T-helper 1 cell treated with Interleukin-12 subunit alpha and Interleukin-12 subunit beta and Interleukin-4 antibody, amounts not matched to agents 30 μg/mL and 1 μg/mL, for 36 hours (primary cell): ENCODE data around the gene NOX4.

Source experiments
- H3K27ac Mint-ChIP-seq: one replicate; pipeline ENCODE4 v1.8.0; 2021; ENCODE audit warnings: mild to moderate bottlenecking, mixed read lengths
- H3K27me3 Mint-ChIP-seq: one replicate; pipeline ENCODE4 v1.8.0; 2021; ENCODE audit warnings: low read depth, mixed read lengths
- H3K36me3 Mint-ChIP-seq: one replicate; pipeline ENCODE4 v1.8.0; 2021; ENCODE audit warnings: low read depth, mixed read lengths
- H3K4me1 Mint-ChIP-seq: one replicate; pipeline ENCODE4 v1.8.0; 2021; ENCODE audit warnings: low read depth, mixed read lengths
- H3K4me3 Mint-ChIP-seq: one replicate; pipeline ENCODE4 v1.8.0; 2021; ENCODE audit warnings: mild to moderate bottlenecking, moderate library complexity, mixed read lengths
- H3K9me3 Mint-ChIP-seq: one replicate; pipeline ENCODE4 v1.8.0; 2021; ENCODE audit warnings: mixed read lengths

Gene NOX4

GRCh38 chr11:89490981-89491690 is at the start of gene NOX4:
Gene NOX4 (minus strand): TSS chr11:89491375. CDS start chr11:89491246, 129 bp downstream.
- H3K9me3 Mint-ChIP-seq: no peaks in the 10 kb centered on the region
- H3K36me3 Mint-ChIP-seq: no peaks in the 10 kb centered on the region
- no peak within 1 kb of the TSS for H3K4me3 Mint-ChIP-seq
- no peaks in the 10 kb centered on the region for H3K4me1 Mint-ChIP-seq
- H3K27me3 Mint-ChIP-seq: peaks cover 30% of the 10 kb centered on the region
- H3K27ac Mint-ChIP-seq: no peak within 1 kb of the TSS

GRCh38 chr11:89540826-89541225 is 49.7 kb upstream of the NOX4 start:
- Mint-ChIP-seq H3K4me1 (no peaks in the 10 kb centered on the region), H3K27me3 (no peaks in the 10 kb centered on the region), H3K4me3 (no peak overlapping the region), H3K9me3 (peaks cover 4% of the 10 kb centered on the region), H3K36me3 (no peaks in the 10 kb centered on the region), H3K27ac (no peak overlapping the region)

- H3K9me3 Mint-ChIP-seq: peaks cover 4% of the 10 kb centered on the region
These were observed 46.8 kb upstream of the NOX4 start for GRCh38 chr11:89537936-89538335.

DNA sequence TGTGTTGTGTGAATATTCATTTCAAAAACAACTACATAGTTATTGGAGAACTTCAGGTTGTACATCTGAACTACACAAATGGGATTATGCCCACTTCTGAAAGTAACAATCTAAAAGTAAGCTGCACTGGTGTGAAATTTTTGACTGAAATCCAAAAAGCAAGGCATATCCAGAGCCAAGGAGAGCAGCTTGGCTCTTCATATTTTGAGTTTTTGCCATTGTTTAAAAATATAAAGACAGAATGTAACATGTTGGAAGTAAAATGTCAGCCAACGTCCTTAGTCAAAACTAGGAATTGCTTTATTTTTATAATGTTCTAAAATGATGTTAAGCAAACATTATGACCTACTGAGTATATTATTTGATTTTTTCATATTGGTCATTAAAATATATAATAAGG is 45.8 kb upstream of the NOX4 start:
- peaks cover 4% of the 10 kb centered on the region for H3K9me3 Mint-ChIP-seq
- H3K27me3 Mint-ChIP-seq: no peaks in the 10 kb centered on the region
- H3K4me1 Mint-ChIP-seq: no peaks in the 10 kb centered on the region
- no peak overlapping the region for H3K27ac Mint-ChIP-seq
- no peaks in the 10 kb centered on the region for H3K36me3 Mint-ChIP-seq
- no peak overlapping the region for H3K4me3 Mint-ChIP-seq

More at GRCh38 chr11:89537936-89538335, 46.8 kb upstream of the NOX4 start:
- Mint-ChIP-seq H3K27ac (no peak overlapping the region), H3K36me3 (no peaks in the 10 kb centered on the region), H3K27me3 (no peaks in the 10 kb centered on the region), H3K4me1 (no peaks in the 10 kb centered on the region), H3K4me3 (no peak overlapping the region)

- no peaks in the 10 kb centered on the region for H3K4me1 Mint-ChIP-seq
These were observed 44.0 kb upstream of the NOX4 start for GRCh38 chr11:89535221-89535620.

GRCh38 chr11:89529626-89530380 is 38.6 kb upstream of the NOX4 start:
- Mint-ChIP-seq H3K27me3 (no peaks in the 10 kb centered on the region), H3K4me3 (no peak overlapping the region), H3K27ac (no peak overlapping the region), H3K9me3 (no peaks in the 10 kb centered on the region), H3K4me1 (no peaks in the 10 kb centered on the region), H3K36me3 (no peaks in the 10 kb centered on the region)

More at GRCh38 chr11:89535221-89535620, 44.0 kb upstream of the NOX4 start:
- no peak overlapping the region for H3K27ac Mint-ChIP-seq
- no peak overlapping the region for H3K4me3 Mint-ChIP-seq
- no peaks in the 10 kb centered on the region for H3K27me3 Mint-ChIP-seq
- H3K36me3 Mint-ChIP-seq: no peaks in the 10 kb centered on the region
- H3K9me3 Mint-ChIP-seq: peaks cover 4% of the 10 kb centered on the region

DNA sequence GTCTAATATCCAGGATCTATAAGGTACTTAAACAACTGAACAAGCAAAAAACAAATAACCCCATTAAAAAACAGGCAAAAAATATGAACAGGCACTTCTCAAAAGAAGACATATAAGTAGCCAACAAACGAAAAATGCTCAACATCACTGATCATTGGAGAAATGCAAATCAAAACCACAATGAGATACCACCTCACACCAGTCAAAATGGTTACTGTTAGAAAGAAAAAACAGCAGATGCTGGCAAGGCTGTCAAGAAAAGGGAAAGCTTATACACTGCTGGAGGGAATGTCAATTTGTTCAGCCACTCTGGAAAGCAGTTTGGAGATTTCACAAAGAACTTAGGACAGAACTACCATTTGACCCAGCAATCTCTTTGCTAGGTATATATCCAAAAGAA is 30.6 kb upstream of the NOX4 start:
- no peaks in the 10 kb centered on the region for H3K9me3 Mint-ChIP-seq
- H3K27ac Mint-ChIP-seq: no peak overlapping the region
- no peak overlapping the region for H3K4me3 Mint-ChIP-seq
- no peaks in the 10 kb centered on the region for H3K4me1 Mint-ChIP-seq
- H3K27me3 Mint-ChIP-seq: no peaks in the 10 kb centered on the region
- no peaks in the 10 kb centered on the region for H3K36me3 Mint-ChIP-seq

DNA sequence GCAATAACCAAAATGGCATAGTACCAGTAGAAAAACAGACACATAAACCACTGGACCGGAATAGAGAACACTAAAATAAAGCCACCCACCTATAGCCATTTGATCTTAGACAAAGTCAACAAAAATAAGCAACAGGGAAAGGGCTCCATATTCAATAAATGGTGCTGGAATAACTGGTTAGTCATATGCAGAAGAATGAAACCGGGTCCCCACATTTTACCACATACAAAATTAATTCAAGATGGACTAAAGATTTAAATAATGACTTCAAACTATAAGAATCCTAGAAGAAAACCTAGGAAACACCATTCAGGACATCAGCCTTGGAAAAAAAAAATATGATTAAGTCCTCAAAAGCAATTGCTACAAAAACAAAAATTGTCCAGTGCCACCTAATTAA is 30.1 kb upstream of the NOX4 start:
- no peak overlapping the region for H3K4me3 Mint-ChIP-seq
- no peaks in the 10 kb centered on the region for H3K4me1 Mint-ChIP-seq
- no peaks in the 10 kb centered on the region for H3K27me3 Mint-ChIP-seq
- H3K36me3 Mint-ChIP-seq: no peaks in the 10 kb centered on the region
- H3K27ac Mint-ChIP-seq: no peak overlapping the region
- no peaks in the 10 kb centered on the region for H3K9me3 Mint-ChIP-seq

GRCh38 chr11:89516496-89516895 is 25.3 kb upstream of the NOX4 start:
- Mint-ChIP-seq H3K27me3 (no peaks in the 10 kb centered on the region), H3K9me3 (no peaks in the 10 kb centered on the region), H3K36me3 (no peaks in the 10 kb centered on the region), H3K27ac (no peak overlapping the region), H3K4me1 (no peaks in the 10 kb centered on the region), H3K4me3 (no peak overlapping the region)

DNA sequence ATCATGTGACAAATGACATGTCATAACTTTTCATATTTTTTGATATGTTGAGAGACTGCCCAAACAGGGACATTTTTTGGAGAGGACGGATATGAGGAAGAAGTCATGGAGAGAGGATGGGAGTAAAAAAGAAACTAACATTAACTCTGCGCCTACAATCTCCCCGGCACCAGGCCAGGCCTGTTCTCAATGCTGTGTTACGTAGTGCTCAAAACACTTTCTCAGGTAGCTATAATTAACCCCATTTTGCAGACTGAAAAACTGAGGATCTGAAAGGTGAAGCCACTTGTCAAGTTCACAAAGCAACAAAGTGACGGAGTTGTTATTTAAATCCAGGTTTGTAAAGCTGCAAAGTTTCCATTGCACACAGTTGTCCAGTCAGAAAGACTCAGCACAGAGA is 17.4 kb upstream of the NOX4 start:
- Mint-ChIP-seq H3K27me3 (no peaks in the 10 kb centered on the region), H3K36me3 (no peaks in the 10 kb centered on the region), H3K9me3 (no peaks in the 10 kb centered on the region), H3K4me3 (no peak overlapping the region), H3K27ac (no peak overlapping the region), H3K4me1 (no peaks in the 10 kb centered on the region)

DNA sequence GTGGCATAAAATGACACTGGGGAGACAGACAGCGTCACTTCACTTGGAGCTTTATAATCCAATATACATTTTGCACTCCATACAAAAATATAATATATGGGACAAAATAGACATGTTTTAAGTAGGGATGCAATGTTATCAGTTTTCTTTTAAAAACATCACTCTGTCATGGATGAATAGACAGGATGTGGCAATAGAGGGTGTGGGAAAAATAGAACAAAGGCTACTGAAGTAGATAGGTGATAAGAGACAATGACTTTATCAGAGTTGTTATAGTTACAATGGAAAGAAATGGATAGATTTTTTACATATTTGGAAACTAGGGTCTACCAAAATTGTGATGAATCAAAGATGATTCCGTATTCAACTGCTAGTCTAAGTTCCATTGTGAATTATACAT is 13.1 kb upstream of the NOX4 start:
- no peaks in the 10 kb centered on the region for H3K9me3 Mint-ChIP-seq
- H3K27me3 Mint-ChIP-seq: no peaks in the 10 kb centered on the region
- H3K36me3 Mint-ChIP-seq: no peaks in the 10 kb centered on the region
- no peak overlapping the region for H3K27ac Mint-ChIP-seq
- H3K4me3 Mint-ChIP-seq: no peak overlapping the region
- H3K4me1 Mint-ChIP-seq: no peaks in the 10 kb centered on the region

DNA sequence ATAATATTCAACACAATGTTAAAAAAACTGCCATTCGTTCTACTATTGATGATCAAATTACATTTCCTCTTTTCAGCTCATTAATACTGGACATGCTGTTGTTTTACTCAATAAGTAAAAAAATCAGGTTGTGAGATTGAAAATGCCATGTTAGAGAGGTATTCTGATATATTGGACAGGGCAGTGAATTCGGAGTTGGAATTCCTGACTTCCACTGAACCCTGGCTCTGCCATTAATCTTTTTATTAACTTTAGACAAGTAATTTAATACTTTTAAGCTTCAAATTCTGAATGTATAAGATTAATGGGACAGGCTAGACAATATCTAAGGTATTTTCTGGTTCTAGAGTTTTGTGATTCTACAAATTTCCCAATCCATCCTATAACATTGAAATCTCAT is 12.2 kb upstream of the NOX4 start:
- Mint-ChIP-seq H3K9me3 (no peaks in the 10 kb centered on the region), H3K4me1 (no peaks in the 10 kb centered on the region), H3K36me3 (no peaks in the 10 kb centered on the region), H3K4me3 (no peak overlapping the region), H3K27me3 (no peaks in the 10 kb centered on the region), H3K27ac (no peak overlapping the region)

GRCh38 chr11:89502301-89502700 is 11.1 kb upstream of the NOX4 start:
- Mint-ChIP-seq H3K27me3 (no peaks in the 10 kb centered on the region), H3K9me3 (no peaks in the 10 kb centered on the region), H3K36me3 (no peaks in the 10 kb centered on the region), H3K27ac (no peak overlapping the region), H3K4me3 (no peak overlapping the region), H3K4me1 (no peaks in the 10 kb centered on the region)

- H3K36me3 Mint-ChIP-seq: no peaks in the 10 kb centered on the region
- H3K27ac Mint-ChIP-seq: no peak overlapping the region
- H3K4me3 Mint-ChIP-seq: no peak overlapping the region
- H3K27me3 Mint-ChIP-seq: no peaks in the 10 kb centered on the region
- no peaks in the 10 kb centered on the region for H3K4me1 Mint-ChIP-seq
- no peaks in the 10 kb centered on the region for H3K9me3 Mint-ChIP-seq
These were observed 9.2 kb upstream of the NOX4 start for GRCh38 chr11:89500336-89500735.

GRCh38 chr11:89498845-89499448 is 7.8 kb upstream of the NOX4 start:
- Mint-ChIP-seq H3K27ac (no peak overlapping the region), H3K4me3 (no peak overlapping the region), H3K36me3 (no peaks in the 10 kb centered on the region), H3K27me3 (no peaks in the 10 kb centered on the region), H3K4me1 (no peaks in the 10 kb centered on the region), H3K9me3 (no peaks in the 10 kb centered on the region)
